HG02571 (cell line): ENCODE measurements around the gene BNIP1.

Experiments used
- ATAC-seq: cut with Tn5 transposase; IDR thresholded peaks from one replicate; pipeline ENCODE4 v1.9.1; 2021; ENCODE audit warnings: mild to moderate bottlenecking, moderate library complexity; ENCODE audit not compliant: unreplicated experiment

Gene BNIP1

GRCh38 chr5:173163219-173163618 lies 18.9 kb downstream of the BNIP1 start:
- no peak for ATAC-seq

- ATAC-seq: no peak
These were observed 21.1 kb downstream of the BNIP1 start for GRCh38 chr5:173165177-173166016.

- no peak for ATAC-seq
These were observed 27.8 kb downstream of the BNIP1 start for GRCh38 chr5:173172166-173172565.

GRCh38 chr5:173175523-173175922 lies 31.2 kb downstream of the BNIP1 start:
- ATAC-seq: no peak

GRCh38 chr5:173178369-173178910 lies 34.1 kb downstream of the BNIP1 start:
- no peak for ATAC-seq

GRCh38 chr5:173180331-173180730 lies 36.0 kb downstream of the BNIP1 start:
- ATAC-seq: no peak

GRCh38 chr5:173187054-173187743 lies 42.9 kb downstream of the BNIP1 start:
- no peak for ATAC-seq

GRCh38 chr5:173188280-173188679 lies 43.9 kb downstream of the BNIP1 start:
- ATAC-seq: no peak

GRCh38 chr5:173191015-173191414 lies 46.7 kb downstream of the BNIP1 start:
- no peak for ATAC-seq

- ATAC-seq: no peak
These were observed 47.2 kb downstream of the BNIP1 start for GRCh38 chr5:173191561-173191960.

GRCh38 chr5:173192561-173192960 lies 48.2 kb downstream of the BNIP1 start:
- no peak for ATAC-seq

GRCh38 chr5:173196133-173196952 lies 52.0 kb downstream of the BNIP1 start:
- no peak for ATAC-seq

- ATAC-seq: no peak
These were observed 53.1 kb downstream of the BNIP1 start for GRCh38 chr5:173197375-173197891.

- no peak for ATAC-seq
These were observed 53.7 kb downstream of the BNIP1 start for GRCh38 chr5:173198049-173198448.

- no peak for ATAC-seq
These were observed 56.0 kb downstream of the BNIP1 start for GRCh38 chr5:173200356-173200755.

- no peak for ATAC-seq
These were observed 57.4 kb downstream of the BNIP1 start for GRCh38 chr5:173201636-173202265.

- no peak for ATAC-seq
These were observed 58.0 kb downstream of the BNIP1 start for GRCh38 chr5:173202266-173202875.

GRCh38 chr5:173204185-173204979 lies 60.1 kb downstream of the BNIP1 start:
- ATAC-seq: no peak

GRCh38 chr5:173205916-173206315 lies 61.6 kb downstream of the BNIP1 start:
- no peak for ATAC-seq
